IPS-18a (cell line): ENCODE data around the gene TEX261.

Experiments
- H3K27ac ChIP-seq: one replicate; pipeline ENCODE4 v1.5.1; 2013; ENCODE audit warnings: low read length
- H3K27me3 ChIP-seq: one replicate; pipeline ENCODE4 v1.6.1; 2013; ENCODE audit warnings: mild to moderate bottlenecking, low read length; ENCODE audit not compliant: control insufficient read depth, insufficient read depth
- H3K36me3 ChIP-seq: one replicate; pipeline ENCODE4 v1.6.1; 2013; ENCODE audit warnings: low read depth, low read length; ENCODE audit not compliant: control insufficient read depth
- H3K4me1 ChIP-seq: one replicate; pipeline ENCODE4 v1.6.1; 2013; ENCODE audit warnings: low read depth, low read length; ENCODE audit not compliant: control insufficient read depth
- H3K4me3 ChIP-seq: one replicate; pipeline ENCODE4 v1.5.1; 2013; ENCODE audit warnings: low read length
- H3K9ac ChIP-seq: one replicate; pipeline ENCODE4 v1.6.1; 2013; ENCODE audit warnings: mild to moderate bottlenecking, low read length, moderate library complexity
- H3K9me3 ChIP-seq: one replicate; pipeline ENCODE4 v1.6.1; 2013; ENCODE audit warnings: low read depth, low read length; ENCODE audit not compliant: control insufficient read depth

The TEX261 gene

GRCh38 chr2:70985283-70985688, 9.4 kb downstream of the TEX261 start:
- Histone ChIP-seq H3K4me3 (no peak overlapping the region), H3K4me1 (no peaks in the 10 kb centered on the region), H3K27me3 (no peaks in the 10 kb centered on the region), H3K36me3 (peaks cover 17% of the 10 kb centered on the region), H3K27ac (no peak overlapping the region), H3K9ac (no peak overlapping the region), H3K9me3 (no peaks in the 10 kb centered on the region)

GRCh38 chr2:70984576-70985282, 9.9 kb downstream of the TEX261 start:
- Histone ChIP-seq H3K27me3 (peaks cover 2% of the 10 kb centered on the region), H3K4me3 (no peak overlapping the region), H3K4me1 (no peaks in the 10 kb centered on the region), H3K9ac (no peak overlapping the region), H3K27ac (no peak overlapping the region), H3K9me3 (no peaks in the 10 kb centered on the region), H3K36me3 (peaks cover 14% of the 10 kb centered on the region)

- no peak overlapping the region for H3K9ac ChIP-seq
- no peak overlapping the region for H3K4me3 ChIP-seq
- no peak overlapping the region for H3K27ac ChIP-seq
- H3K27me3 ChIP-seq = peaks cover 8% of the 10 kb centered on the region
- H3K4me1 ChIP-seq = no peaks in the 10 kb centered on the region
- H3K36me3 ChIP-seq = peaks cover 11% of the 10 kb centered on the region
- H3K9me3 ChIP-seq = no peaks in the 10 kb centered on the region
These were observed 10.5 kb downstream of the TEX261 start for GRCh38 chr2:70984228-70984575.

- no peak overlapping the region for H3K4me3 ChIP-seq
- H3K27me3 ChIP-seq = peaks cover 11% of the 10 kb centered on the region
- H3K9ac ChIP-seq = no peak overlapping the region
- no peaks in the 10 kb centered on the region for H3K4me1 ChIP-seq
- no peaks in the 10 kb centered on the region for H3K9me3 ChIP-seq
- peaks cover 6% of the 10 kb centered on the region for H3K36me3 ChIP-seq
- H3K27ac ChIP-seq = no peak overlapping the region
These were observed 11.0 kb downstream of the TEX261 start for GRCh38 chr2:70983506-70984227.

- Histone ChIP-seq H3K9me3 (no peaks in the 10 kb centered on the region), H3K36me3 (no peaks in the 10 kb centered on the region), H3K9ac (no peak overlapping the region), H3K27ac (no peak overlapping the region), H3K4me3 (no peak overlapping the region), H3K27me3 (peaks cover 15% of the 10 kb centered on the region), H3K4me1 (peaks cover 3% of the 10 kb centered on the region)
These were observed 11.7 kb downstream of the TEX261 start for GRCh38 chr2:70982971-70983370.

- no peaks in the 10 kb centered on the region for H3K9me3 ChIP-seq
- no peak overlapping the region for H3K4me3 ChIP-seq
- no peak overlapping the region for H3K27ac ChIP-seq
- H3K27me3 ChIP-seq = peaks cover 20% of the 10 kb centered on the region
- no peak overlapping the region for H3K9ac ChIP-seq
- H3K4me1 ChIP-seq = peaks cover 5% of the 10 kb centered on the region
- H3K36me3 ChIP-seq = no peaks in the 10 kb centered on the region
These were observed 12.5 kb downstream of the TEX261 start for GRCh38 chr2:70981866-70982810.

- Histone ChIP-seq H3K9ac (no peak overlapping the region), H3K27me3 (peaks cover 22% of the 10 kb centered on the region), H3K27ac (no peak overlapping the region), H3K4me1 (peaks cover 8% of the 10 kb centered on the region), H3K36me3 (no peaks in the 10 kb centered on the region), H3K9me3 (no peaks in the 10 kb centered on the region), H3K4me3 (no peak overlapping the region)
These were observed 13.3 kb downstream of the TEX261 start for GRCh38 chr2:70981421-70981820.

- H3K4me3 ChIP-seq = no peak overlapping the region
- no peaks in the 10 kb centered on the region for H3K9me3 ChIP-seq
- H3K27me3 ChIP-seq = peaks cover 25% of the 10 kb centered on the region
- no peak overlapping the region for H3K9ac ChIP-seq
- H3K27ac ChIP-seq = no peak overlapping the region
- peaks cover 11% of the 10 kb centered on the region for H3K4me1 ChIP-seq
- H3K36me3 ChIP-seq = no peaks in the 10 kb centered on the region
These were observed 15.0 kb downstream of the TEX261 start for GRCh38 chr2:70979626-70980025.

- Histone ChIP-seq H3K4me3 (peak overlapping the region; percentile 67), H3K27me3 (peaks cover 25% of the 10 kb centered on the region), H3K9ac (no peak overlapping the region), H3K9me3 (no peaks in the 10 kb centered on the region), H3K27ac (no peak overlapping the region), H3K36me3 (no peaks in the 10 kb centered on the region), H3K4me1 (peaks cover 11% of the 10 kb centered on the region)
These were observed 15.5 kb downstream of the TEX261 start for GRCh38 chr2:70979180-70979488.

- Histone ChIP-seq H3K36me3 (no peaks in the 10 kb centered on the region), H3K9me3 (no peaks in the 10 kb centered on the region), H3K9ac (peak within 1 kb of the TSS; percentile 21), H3K4me1 (peaks cover 11% of the 10 kb centered on the region), H3K27me3 (peaks cover 25% of the 10 kb centered on the region), H3K4me3 (peak within 1 kb of the TSS; percentile 75), H3K27ac (no peak within 1 kb of the TSS)
These were observed 16.1 kb downstream of the TEX261 start, which contains the start of gene ANKRD53 for GRCh38 chr2:70978341-70979179. TSS of gene ANKRD53 (plus strand) at chr2:70978630. CDS start at chr2:70978646, 16 bp downstream.
